Measurements from ENCODE around the gene VGF.
"Not testable (repeated sequence)": the region's sequence is repeated elsewhere in the genome, so short reads cannot be mapped to it uniquely, and the experiment has no call there.

Gene VGF

GRCh38 chr7:101165075-101165957, at the start of gene VGF:
Gene VGF, minus strand, starts transcription at chr7:101165569. Its CDS starts 726 bp downstream, at chr7:101164843.
- DNase-seq = peak; percentile 89 to 94

GRCh38 chr7:101212014-101212413, 46.6 kb upstream of the VGF start:
- no peak for DNase-seq

- no peak for DNase-seq
Observed at GRCh38 chr7:101211501-101211900, 46.1 kb upstream of the VGF start.

DNA sequence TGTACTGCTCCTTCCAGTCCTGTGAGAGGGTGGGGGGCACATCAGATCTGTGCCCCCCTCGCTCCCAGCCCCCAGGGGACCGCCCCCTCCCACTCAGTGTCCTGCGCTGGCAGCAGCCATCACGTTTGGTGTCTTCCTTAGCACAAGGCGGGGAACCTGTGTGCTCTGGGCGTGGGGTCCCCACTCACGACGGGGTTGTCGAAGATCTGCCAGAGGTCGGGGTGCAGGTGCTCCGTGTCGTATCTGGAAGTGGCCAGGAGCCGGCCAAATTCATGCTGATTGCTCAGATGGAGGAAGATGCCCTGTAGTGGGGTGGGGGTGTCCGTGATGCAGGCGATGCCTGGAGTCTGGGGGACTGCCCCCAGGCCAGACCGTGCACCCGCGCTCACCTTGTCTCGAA, 44.8 kb upstream of the VGF start:
- DNase-seq = no peak

DNA sequence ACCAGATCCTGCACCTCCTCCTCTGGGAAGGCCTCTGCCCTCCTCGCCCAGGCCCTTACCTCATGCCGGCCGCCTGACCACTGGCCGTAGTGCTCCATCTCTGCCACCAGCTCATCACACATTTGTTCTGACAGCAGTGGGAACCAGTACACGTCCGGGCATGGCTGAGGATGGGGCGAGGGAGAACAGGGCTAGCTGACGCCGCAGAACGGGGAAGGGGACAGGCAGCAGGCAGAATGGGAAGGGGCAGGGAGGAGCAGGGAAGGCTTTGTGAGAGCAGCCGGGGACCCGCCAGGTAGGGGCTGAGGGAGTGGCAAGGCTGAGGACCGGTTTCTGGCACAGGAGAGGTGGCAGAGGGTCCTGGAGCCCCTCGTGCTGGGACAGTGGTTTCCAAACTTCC, 43.4 kb upstream of the VGF start:
- no peak for DNase-seq

DNA sequence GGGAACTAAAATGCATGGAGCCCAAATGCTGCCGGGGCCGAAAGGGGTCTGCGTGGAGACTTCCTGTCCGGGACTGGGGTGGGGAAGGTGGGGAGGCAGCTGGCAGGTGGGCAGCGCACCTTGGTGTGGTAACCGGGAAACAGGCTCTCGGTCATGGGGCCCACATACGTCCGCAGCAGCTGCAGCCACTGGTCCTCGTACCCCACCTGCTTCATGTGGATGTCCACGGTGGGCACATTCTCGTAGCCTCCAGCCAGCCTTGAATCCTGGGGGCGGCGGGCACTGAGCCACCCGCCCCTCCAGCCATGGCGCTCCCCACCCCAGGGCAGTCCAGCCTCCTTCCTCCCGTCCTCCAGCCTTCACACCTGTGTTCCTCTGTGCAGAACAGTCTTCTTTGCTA, 42.1 kb upstream of the VGF start:
- DNase-seq = no peak

GRCh38 chr7:101206665-101207042, 41.3 kb upstream of the VGF start:
- DNase-seq = no peak

DNA sequence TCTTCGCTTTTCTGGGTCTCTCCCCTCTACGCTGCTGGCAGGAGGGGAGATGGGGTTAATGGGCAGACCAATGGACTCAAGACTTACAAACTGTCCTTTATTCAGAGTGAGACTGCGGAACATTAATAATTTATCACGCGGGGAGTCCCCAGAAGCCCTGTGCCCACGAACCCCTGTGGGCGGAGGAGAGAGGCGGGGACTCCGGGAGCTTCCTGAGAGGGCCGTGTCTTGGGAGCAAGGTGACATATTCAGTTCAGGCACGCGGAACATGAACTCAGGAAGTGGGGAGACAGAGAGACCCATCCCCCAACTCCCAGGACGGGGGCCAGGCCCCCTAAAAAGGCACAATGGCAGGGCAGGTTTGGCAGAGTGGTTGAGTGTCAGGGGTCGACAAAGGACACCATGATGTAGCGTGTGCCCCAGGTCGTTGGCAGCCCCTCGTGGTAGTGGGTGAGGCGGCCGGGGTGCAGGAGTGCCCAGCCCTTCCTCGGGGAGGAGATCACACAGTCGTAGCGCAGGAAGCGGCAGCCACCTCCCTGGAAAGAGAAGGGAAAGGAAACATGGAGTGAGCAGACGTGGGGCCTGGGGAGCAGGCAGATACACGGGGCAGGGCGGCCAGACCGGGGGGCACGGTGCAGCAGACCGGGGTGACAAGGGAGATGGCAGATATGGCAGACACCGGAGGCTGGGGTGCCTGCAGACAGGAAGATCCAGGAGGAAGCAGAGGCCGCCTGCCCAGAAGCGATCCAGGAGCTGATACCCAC, 40.7 kb upstream of the VGF start:
- DNase-seq = no peak

DNA sequence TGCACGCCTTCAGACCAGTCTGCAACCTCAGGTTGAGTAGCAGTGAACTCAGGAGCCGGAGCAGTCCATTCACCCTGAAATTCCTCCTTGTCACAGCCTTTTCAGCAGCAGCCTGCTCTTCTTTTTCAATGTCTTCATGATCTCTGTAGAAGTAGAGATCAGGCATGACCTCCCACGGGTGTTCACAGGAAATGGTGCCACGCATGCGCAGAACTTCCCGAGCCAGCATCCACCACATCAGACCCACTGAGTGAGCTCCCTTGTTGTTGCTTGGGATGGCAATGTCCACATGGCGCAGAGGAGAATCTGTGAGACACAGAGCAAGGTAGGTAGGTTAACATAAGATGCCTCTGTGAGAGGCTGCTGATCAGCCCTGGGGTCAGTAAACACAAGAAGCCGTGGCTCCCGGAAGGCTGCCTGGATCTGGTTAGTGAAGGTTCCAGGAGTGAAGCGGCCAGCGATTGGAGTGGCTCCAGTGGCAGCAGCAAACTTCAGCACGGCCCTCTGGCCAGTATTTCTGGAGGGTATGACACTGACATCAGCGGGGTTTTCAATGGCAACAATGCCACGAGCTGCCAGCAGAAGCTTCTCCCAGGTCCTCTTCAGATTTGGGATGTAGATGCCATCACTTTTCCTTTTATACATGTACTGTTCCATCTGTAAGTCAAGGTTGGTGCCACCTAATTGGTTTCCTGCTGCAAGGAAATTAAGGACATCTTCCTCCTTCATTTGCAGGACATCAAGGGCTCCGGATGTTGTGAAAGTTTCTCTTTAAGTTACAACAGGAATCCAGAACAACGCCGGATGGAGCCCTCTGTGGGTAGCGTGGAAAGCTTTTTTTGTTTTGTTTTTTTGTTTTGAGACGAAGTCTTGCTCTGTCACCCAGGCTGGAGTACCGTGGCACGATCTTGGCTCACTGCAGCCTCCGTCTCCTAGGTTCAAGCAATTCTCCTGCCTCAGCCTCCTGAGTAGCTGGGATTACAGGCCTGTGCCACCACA, 38.7 kb upstream of the VGF start:
- not testable (repeated sequence) for DNase-seq

DNA sequence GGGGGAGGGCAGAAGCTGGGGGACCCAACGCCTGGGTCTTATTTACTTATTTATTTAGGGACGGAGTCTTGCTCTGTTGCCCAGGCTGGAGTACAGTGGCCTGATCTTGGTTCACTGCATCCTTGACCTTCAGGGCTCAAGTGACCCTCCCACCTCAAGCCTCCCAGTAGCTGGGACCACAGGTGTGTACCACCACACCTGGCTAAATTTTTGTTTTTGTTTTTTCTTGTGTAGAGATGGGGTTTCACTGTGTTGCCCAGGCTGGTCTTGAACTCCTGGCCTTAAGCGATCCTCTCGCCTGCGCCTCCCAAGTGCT, 37.2 kb upstream of the VGF start:
- no peak for DNase-seq

DNA sequence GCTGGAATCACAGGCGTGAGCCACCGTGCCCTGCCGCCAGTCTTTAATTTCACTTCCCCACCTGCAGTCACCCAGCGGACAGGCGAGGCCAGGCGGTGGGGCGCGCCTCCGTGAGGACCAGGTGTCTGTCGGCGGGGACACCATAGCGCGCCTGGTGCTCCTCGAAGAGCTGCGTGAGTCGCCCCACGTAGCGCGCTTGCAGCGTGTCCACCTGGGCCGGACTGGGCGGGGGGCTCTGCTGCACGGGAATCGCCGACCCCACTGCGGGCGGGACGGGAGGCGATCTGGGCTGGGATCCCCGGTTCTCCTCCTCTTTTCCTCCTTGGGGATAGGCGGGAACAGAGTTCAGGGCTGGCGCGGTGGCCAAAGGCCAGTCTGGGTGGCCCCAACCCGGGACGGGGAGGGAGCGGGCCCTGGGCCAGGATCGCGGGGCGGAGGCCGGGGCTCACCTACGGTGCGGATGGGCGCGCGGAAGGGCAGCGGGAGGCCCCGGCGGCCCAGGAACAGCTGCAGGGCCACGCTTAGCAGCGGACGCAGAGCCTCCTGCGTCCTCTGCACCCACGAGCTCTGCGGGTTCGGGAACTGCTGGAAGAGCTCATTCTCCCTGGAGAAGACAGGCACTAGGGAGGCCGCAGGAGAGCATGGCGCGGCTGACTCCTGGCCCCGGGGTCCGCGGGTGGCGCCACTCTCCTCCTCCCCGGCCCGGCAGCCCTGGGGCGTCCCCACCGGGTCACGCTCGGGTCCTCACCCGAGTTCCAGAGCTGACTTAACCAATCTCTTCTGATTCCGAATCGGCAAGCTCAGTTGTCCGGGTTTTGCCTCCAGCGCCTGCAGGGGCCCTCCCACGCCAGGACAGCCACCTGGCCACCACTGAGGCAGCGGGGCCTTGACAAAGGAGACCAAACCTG, 36.6 kb upstream of the VGF start:
- no peak for DNase-seq

GRCh38 chr7:101200862-101201599, 35.7 kb upstream of the VGF start, which contains the start of gene MOGAT3:
Gene MOGAT3, minus strand, starts transcription at chr7:101201036. Its CDS starts 182 bp downstream, at chr7:101200854.
- no peak for DNase-seq

DNA sequence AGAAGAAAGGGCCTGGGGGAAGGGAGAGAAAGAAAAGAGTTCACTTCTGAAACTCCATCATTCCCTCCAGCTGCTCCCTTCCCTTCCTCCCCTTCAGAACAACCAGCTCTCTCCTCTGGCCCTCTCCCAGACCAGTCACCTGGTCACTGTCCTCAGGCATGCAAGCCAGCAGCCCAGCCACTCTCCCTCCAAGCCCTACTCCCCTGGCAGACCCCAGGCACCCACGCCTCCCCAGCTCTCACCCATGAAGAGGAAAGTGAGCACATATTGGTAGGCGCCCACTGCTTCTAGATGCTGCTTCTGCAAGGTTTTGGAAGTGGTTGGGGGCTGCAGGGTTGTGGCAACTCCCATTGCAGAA, 35.1 kb upstream of the VGF start:
- no peak for DNase-seq

DNA sequence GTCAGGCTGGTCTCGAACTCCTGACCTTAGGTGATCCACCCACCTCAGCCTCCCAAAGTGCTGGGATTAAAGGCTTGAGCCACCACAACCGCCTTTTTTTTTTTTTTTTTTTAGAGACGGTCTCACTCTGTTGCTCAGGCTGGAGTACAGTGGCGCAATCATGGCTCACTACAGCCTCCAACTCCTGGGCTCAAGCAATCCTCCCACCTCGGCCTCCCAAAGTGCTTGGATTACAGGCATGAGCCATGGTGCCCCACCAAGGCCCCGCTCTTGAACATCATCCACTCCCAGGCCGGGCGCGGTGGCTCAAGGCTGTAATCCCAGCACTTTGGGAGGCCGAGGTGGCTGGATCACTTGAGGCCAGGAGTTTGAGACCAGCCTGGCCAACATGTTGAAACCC, 34.2 kb upstream of the VGF start:
- not testable (repeated sequence) for DNase-seq

- DNase-seq = no peak
Observed at GRCh38 chr7:101198476-101198875, 33.1 kb upstream of the VGF start.

GRCh38 chr7:101197991-101198390, 32.6 kb upstream of the VGF start:
- DNase-seq = no peak

GRCh38 chr7:101195884-101196283, 30.5 kb upstream of the VGF start:
- DNase-seq = no peak

GRCh38 chr7:101189109-101189508, 23.7 kb upstream of the VGF start:
- DNase-seq = no peak

- DNase-seq = no peak
Observed at GRCh38 chr7:101186844-101187428, 21.6 kb upstream of the VGF start.

DNA sequence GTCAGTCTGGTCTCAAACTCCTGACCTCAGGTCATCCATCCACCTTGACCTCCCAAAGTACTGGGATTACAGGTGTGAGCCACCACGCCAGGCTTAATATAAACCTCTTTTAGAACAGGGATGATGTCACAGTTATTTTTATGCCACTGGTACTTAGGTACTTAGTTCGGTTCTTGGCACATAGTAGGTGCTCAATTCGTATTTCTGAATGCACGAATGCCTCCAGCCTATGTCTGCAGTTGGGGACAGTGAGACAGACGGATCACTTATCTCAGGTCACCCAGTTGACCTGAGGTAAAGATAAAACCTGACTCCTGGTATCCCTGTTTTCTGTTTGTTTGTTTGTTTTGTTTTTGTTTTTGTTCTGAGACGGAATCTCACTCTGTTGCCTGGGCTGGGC, 20.8 kb upstream of the VGF start:
- no peak for DNase-seq

Measured in stimulated activated CD4-positive, alpha-beta T cell treated with anti-CD3 and anti-CD28 coated beads, Interleukin-2, amount 100 ng/mL, for 48 hours (primary cell).